Activated naive CD8-positive, alpha-beta T cell treated with anti-CD3 and anti-CD28 coated beads, Interleukin-2, amount 50 U/mL, for 24 hours (primary cell): Measurements from ENCODE around the gene DRP2.
A peak's percentile ranks its signal among the peaks of the same experiment; 100 is the strongest.
"Not testable (repeated sequence)": the region's sequence is repeated elsewhere in the genome, so short reads cannot be mapped to it uniquely, and the experiment has no call there.

Experiments used
- ATAC-seq: fragments of 150-1000 bp; cut with Tn5 transposase; one replicate; pipeline ENCODE4 v1.10.0; 2021
- DNase-seq: peaks from one replicate; pipeline ENCODE4 v3.0.0; 2021
- H3K27ac Mint-ChIP-seq: one replicate; pipeline ENCODE4 v1.8.0; 2021; ENCODE audit warnings: mild to moderate bottlenecking, mixed read lengths
- H3K27me3 Mint-ChIP-seq: one replicate; pipeline ENCODE4 v1.8.0; 2021; ENCODE audit warnings: mixed read lengths
- H3K36me3 Mint-ChIP-seq: one replicate; pipeline ENCODE4 v1.8.0; 2021; ENCODE audit warnings: low read depth, mixed read lengths
- H3K4me1 Mint-ChIP-seq: one replicate; pipeline ENCODE4 v1.8.0; 2021; ENCODE audit warnings: mixed read lengths
- H3K4me3 Mint-ChIP-seq: one replicate; pipeline ENCODE4 v1.8.0; 2021; ENCODE audit warnings: mild to moderate bottlenecking, moderate library complexity, mixed read lengths
- H3K9me3 Mint-ChIP-seq: one replicate; pipeline ENCODE4 v1.8.0; 2021; ENCODE audit warnings: mixed read lengths

DRP2 gene, protein sequence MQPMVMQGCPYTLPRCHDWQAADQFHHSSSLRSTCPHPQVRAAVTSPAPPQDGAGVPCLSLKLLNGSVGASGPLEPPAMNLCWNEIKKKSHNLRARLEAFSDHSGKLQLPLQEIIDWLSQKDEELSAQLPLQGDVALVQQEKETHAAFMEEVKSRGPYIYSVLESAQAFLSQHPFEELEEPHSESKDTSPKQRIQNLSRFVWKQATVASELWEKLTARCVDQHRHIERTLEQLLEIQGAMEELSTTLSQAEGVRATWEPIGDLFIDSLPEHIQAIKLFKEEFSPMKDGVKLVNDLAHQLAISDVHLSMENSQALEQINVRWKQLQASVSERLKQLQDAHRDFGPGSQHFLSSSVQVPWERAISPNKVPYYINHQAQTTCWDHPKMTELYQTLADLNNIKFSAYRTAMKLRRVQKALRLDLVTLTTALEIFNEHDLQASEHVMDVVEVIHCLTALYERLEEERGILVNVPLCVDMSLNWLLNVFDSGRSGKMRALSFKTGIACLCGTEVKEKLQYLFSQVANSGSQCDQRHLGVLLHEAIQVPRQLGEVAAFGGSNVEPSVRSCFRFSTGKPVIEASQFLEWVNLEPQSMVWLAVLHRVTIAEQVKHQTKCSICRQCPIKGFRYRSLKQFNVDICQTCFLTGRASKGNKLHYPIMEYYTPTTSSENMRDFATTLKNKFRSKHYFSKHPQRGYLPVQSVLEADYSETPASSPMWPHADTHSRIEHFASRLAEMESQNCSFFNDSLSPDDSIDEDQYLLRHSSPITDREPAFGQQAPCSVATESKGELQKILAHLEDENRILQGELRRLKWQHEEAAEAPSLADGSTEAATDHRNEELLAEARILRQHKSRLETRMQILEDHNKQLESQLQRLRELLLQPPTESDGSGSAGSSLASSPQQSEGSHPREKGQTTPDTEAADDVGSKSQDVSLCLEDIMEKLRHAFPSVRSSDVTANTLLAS

DNA sequence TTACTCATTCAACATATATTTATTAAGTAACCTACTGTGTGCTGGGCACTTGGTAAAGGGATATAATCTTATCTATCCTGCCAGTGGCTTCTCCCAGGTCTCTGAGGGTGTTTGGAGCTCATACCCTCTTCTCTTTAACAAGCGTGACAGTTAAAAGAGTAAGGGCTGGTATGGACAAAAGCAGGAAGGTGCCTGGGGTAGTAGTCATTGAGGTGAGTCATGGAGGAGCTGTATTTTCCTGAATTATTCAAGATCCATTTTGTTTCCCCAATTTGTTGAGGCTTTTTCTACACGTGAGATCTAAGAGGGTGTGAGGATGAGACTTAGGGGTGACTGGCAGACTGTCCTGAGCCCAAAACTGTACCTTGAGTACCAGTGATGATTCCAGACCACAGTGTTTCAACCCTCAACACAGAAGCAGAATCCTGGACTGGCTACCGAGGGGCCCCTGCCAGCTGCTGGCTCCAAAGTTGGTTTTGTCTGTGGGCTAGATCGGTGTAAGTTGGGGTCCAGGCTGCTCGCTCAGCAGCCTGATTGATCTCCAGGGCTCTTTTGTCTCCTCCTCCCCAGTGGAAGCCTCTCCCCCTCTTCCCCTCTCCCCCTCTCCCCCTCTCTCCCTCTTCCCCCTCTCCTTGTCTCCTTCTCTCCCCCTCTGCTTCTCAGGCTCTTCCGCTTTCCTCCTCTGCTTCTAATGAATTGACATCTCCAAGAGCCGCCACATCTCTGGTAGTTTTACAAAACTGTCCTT, at the start of gene DRP2:
Gene DRP2, plus strand, starts transcription at position 671 of the 748 bp plus-strand sequence. CDS start 11,862 bp downstream, outside the sequence.
- no peaks in the 10 kb centered on the region for H3K27me3 Mint-ChIP-seq
- H3K36me3 Mint-ChIP-seq = no peaks in the 10 kb centered on the region
- DNase-seq (no peak), ATAC-seq (no peak)
- H3K27ac Mint-ChIP-seq = no peak within 1 kb of the TSS
- H3K4me1 Mint-ChIP-seq = peaks cover 11% of the 10 kb centered on the region
- H3K9me3 Mint-ChIP-seq = no peaks in the 10 kb centered on the region
- no peak within 1 kb of the TSS for H3K4me3 Mint-ChIP-seq

GRCh38 chrX:101171883-101172400, 47.6 kb upstream of the DRP2 start:
- Mint-ChIP-seq H3K9me3 (no peaks in the 10 kb centered on the region), H3K27ac (no peak overlapping the region), H3K4me1 (peaks cover 2% of the 10 kb centered on the region), H3K27me3 (no peaks in the 10 kb centered on the region), H3K4me3 (no peak overlapping the region), H3K36me3 (no peaks in the 10 kb centered on the region)
- DNase-seq (no peak), ATAC-seq (no peak)

DNA sequence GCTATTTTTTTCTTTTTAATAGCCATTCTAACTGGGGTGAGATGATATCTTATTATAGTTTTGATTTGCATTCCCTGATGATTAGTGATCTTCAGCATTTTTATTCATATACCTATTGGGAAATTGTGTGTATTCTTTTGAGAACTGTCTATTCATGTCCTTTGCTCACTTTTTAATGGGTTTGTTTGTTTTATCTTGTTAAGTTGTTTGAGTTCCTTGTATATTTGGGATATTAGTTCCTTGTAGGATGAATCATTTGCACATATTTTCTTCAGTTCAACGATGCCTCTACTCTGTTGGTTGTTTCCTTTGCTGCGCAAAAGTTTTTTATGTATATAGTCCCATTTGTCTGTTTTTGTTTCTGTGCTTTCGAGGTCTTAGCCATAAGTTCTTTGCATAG, 43.1 kb upstream of the DRP2 start:
- peaks cover 2% of the 10 kb centered on the region for H3K4me1 Mint-ChIP-seq
- H3K4me3 Mint-ChIP-seq = no peak overlapping the region
- H3K27me3 Mint-ChIP-seq = no peaks in the 10 kb centered on the region
- ATAC-seq (no peak), DNase-seq (no peak)
- no peaks in the 10 kb centered on the region for H3K36me3 Mint-ChIP-seq
- no peaks in the 10 kb centered on the region for H3K9me3 Mint-ChIP-seq
- H3K27ac Mint-ChIP-seq = no peak overlapping the region

DNA sequence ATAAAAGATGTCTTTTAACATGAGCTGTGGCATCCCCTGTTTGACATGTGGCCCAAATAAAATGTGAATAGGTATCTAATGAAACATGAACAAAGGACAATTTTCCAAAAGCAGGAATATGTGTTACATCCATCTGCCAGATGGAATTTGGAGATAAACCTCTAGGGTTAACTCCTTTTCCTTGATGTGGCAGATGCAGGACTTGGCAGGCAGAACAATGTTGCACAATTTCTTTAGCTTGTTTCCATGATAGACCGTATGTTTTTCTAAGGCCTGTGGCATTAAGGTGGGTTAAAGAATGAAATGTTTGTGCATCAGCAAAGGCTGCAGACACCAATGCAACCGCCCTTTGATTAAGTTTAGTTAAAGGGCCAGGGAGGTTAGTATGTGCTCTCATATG, 34.7 kb upstream of the DRP2 start:
- H3K4me3 Mint-ChIP-seq, H3K27me3 Mint-ChIP-seq, H3K27ac Mint-ChIP-seq, H3K4me1 Mint-ChIP-seq, H3K36me3 Mint-ChIP-seq, H3K9me3 Mint-ChIP-seq, DNase-seq, ATAC-seq: not testable (repeated sequence)

DNA sequence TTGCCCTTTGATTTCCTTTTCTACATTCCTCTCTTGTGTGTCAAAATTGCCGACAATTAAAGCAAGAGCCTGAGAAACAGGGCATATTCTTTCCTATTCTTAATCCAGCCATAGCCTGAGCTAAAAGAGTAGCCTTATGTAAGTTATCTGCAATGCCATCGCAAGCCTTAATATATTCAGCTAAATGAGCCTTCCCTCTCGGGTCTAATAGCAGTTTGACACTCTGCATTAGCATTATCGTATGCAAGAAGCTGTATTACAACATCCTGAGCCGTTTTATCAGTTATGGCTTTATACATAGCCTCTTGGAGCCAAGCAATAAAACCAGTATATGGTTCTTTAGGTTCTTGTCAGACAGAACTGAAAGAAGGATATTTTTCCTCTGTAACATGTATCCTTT, 31.6 kb upstream of the DRP2 start:
- H3K27me3 Mint-ChIP-seq = peaks cover 13% of the 10 kb centered on the region
- not testable (repeated sequence) for H3K36me3 Mint-ChIP-seq, DNase-seq, H3K9me3 Mint-ChIP-seq, H3K4me3 Mint-ChIP-seq, ATAC-seq, H3K4me1 Mint-ChIP-seq, H3K27ac Mint-ChIP-seq

DNA sequence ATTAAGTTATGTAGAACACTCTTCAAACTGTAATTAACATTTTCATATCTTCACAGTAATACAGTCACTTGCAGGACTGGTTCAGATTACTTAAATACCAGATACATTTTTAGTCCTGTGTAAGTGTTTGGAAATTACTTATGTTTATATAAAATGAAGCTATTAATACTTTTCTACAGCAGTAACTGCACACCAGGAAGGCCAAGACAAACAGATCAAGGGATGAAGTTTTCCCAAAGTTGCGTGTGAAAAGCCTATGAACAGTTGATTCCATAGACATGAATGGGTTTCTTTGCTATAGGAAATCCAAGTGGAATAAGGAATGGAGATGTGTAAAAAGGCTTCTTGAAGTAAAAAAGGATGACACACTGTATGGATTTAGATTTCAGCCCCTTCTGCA, 28.9 kb upstream of the DRP2 start:
- no peaks in the 10 kb centered on the region for H3K9me3 Mint-ChIP-seq
- no peaks in the 10 kb centered on the region for H3K36me3 Mint-ChIP-seq
- H3K27me3 Mint-ChIP-seq = peaks cover 21% of the 10 kb centered on the region
- H3K27ac Mint-ChIP-seq = no peak overlapping the region
- H3K4me3 Mint-ChIP-seq = no peak overlapping the region
- ATAC-seq (no peak), DNase-seq (no peak)
- H3K4me1 Mint-ChIP-seq = peaks cover 4% of the 10 kb centered on the region

DNA sequence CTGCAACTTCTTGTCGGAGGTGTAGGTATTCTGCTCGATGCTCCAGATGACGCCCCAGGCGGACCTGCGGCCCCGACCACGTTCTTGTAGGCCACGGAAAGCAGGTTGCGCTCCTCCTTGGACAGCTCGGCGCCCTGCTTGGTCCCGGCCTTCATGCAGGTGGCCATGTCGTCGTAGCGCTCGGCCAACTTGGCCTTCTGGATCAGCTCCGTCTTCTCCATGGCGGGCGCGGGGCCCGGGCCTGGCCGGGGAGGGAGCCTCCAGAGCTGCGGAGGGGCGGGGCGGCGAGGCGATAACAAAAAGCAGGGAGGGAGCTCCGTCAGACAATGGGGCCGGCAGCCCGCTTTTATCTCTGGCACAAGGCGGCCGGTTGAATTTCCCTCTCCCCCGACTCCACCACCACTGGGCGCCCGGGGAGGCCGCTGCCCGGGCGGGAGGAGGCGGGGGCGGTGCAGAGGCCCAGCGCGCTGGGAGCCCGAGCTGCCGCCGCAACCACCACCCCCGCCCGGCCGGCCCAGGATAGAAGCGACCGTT, 28.3 kb upstream of the DRP2 start:
- Mint-ChIP-seq H3K27me3 (peaks cover 21% of the 10 kb centered on the region), H3K27ac (no peak overlapping the region), H3K4me1 (peaks cover 4% of the 10 kb centered on the region), H3K4me3 (no peak overlapping the region), H3K9me3 (no peaks in the 10 kb centered on the region), H3K36me3 (no peaks in the 10 kb centered on the region)
- ATAC-seq (no peak), DNase-seq (no peak)

DNA sequence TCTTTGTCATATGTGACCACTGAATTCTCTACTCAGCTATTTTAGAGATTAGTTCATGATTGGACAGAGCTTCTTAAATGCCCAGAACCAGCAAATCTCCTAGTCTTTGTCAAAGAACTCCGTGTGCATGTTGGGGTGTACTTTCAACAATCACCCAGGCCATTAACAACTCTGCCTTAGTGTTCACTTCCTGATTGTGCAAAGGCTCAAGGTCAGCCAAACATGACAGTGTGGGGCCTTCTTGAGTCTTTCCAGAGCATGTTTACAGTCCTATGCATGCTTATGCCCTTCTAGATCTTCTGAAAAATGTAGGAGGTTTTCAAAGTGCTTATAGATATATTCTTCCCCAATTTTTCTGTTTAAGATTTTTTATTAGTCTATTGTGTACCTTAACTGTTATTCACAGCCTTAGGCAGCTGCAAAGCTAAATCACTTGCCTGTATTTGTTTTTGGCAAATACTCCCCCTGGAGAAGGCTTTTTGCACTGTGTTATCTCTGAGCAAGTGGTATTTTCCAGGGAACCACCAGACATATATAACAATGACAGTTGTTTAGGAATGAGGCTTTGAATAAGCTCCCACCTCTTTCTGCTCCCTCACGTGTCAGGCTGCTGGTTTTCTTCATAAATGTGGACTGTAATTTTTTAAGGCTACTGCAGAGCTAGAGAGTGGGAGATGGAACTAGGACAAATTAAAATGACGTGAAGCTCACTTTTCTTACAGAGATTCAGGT, 24.0 kb upstream of the DRP2 start:
- no peak overlapping the region for H3K27ac Mint-ChIP-seq
- DNase-seq (no peak), ATAC-seq (no peak)
- peaks cover 19% of the 10 kb centered on the region for H3K27me3 Mint-ChIP-seq
- no peaks in the 10 kb centered on the region for H3K36me3 Mint-ChIP-seq
- H3K4me3 Mint-ChIP-seq = no peak overlapping the region
- H3K4me1 Mint-ChIP-seq = no peaks in the 10 kb centered on the region
- H3K9me3 Mint-ChIP-seq = no peaks in the 10 kb centered on the region

- no peaks in the 10 kb centered on the region for H3K9me3 Mint-ChIP-seq
- H3K27me3 Mint-ChIP-seq = no peaks in the 10 kb centered on the region
- peaks cover 12% of the 10 kb centered on the region for H3K4me1 Mint-ChIP-seq
- H3K36me3 Mint-ChIP-seq = no peaks in the 10 kb centered on the region
- DNase-seq (no peak), ATAC-seq (no peak)
- H3K27ac Mint-ChIP-seq = no peak overlapping the region
- no peak overlapping the region for H3K4me3 Mint-ChIP-seq
Measured at GRCh38 chrX:101203761-101204351, 15.7 kb upstream of the DRP2 start.

DNA sequence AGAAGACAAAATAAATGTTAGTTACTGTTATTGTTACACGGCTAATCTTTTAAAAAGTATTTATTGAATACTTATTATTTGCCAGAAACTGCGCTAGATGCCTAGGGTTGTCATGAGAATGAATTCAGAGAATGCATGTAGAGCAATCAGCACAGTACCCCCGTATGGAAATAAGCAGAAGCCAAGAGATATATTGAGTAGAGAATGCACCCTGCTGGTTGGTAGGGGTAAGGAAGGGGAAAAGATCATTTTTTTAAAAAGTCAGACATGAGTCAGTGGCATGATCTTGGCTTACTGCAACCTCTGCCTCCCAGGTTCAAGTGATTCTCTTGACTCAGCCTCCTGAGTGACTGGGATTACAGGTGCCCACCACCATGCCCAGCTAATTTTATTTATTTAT, 13.1 kb upstream of the DRP2 start:
- Mint-ChIP-seq H3K27me3 (no peaks in the 10 kb centered on the region), H3K36me3 (no peaks in the 10 kb centered on the region), H3K4me1 (peaks cover 17% of the 10 kb centered on the region), H3K9me3 (no peaks in the 10 kb centered on the region), H3K4me3 (no peak overlapping the region), H3K27ac (no peak overlapping the region)
- ATAC-seq = peak; percentile 72
- no peak for DNase-seq

- Mint-ChIP-seq H3K4me3 (no peak overlapping the region), H3K36me3 (no peaks in the 10 kb centered on the region), H3K27me3 (no peaks in the 10 kb centered on the region), H3K27ac (peak overlapping the region; percentile 16), H3K4me1 (peaks cover 19% of the 10 kb centered on the region), H3K9me3 (no peaks in the 10 kb centered on the region)
- DNase-seq (no peak), ATAC-seq (peak; percentile 79)
Measured at GRCh38 chrX:101208152-101208905, 11.3 kb upstream of the DRP2 start.

- no peaks in the 10 kb centered on the region for H3K27me3 Mint-ChIP-seq
- no peak for DNase-seq
- ATAC-seq = no peak
- H3K27ac Mint-ChIP-seq = no peak overlapping the region
- H3K4me3 Mint-ChIP-seq = no peak overlapping the region
- H3K36me3 Mint-ChIP-seq = no peaks in the 10 kb centered on the region
- H3K9me3 Mint-ChIP-seq = no peaks in the 10 kb centered on the region
- peaks cover 22% of the 10 kb centered on the region for H3K4me1 Mint-ChIP-seq
Measured at GRCh38 chrX:101210630-101211029, 9.0 kb upstream of the DRP2 start.

GRCh38 chrX:101217689-101218088, 1.9 kb upstream of the DRP2 start:
- ATAC-seq = no peak

More at GRCh38 chrX:101217689-101218088, 1.9 kb upstream of the DRP2 start:
- H3K36me3 Mint-ChIP-seq = no peaks in the 10 kb centered on the region
- H3K4me3 Mint-ChIP-seq = no peak overlapping the region
- no peaks in the 10 kb centered on the region for H3K9me3 Mint-ChIP-seq
- no peaks in the 10 kb centered on the region for H3K27me3 Mint-ChIP-seq
- DNase-seq = no peak
- H3K4me1 Mint-ChIP-seq = peaks cover 13% of the 10 kb centered on the region
- no peak overlapping the region for H3K27ac Mint-ChIP-seq
